Osteocyte (in vitro differentiated cells): ENCODE measurements around the gene DAPK1. TPM values are rescaled to one million over a fixed set of nuclear protein-coding genes. Genes with fewer than 3 reads are reported as not detected.

Source experiments
- DNase-seq: peaks from one replicate; pipeline ENCODE4 v3.0.0; 2021; ENCODE audit warnings: mixed read lengths; ENCODE audit not compliant: unreplicated experiment; ENCODE audit errors: extremely low spot score
- H3K27ac Mint-ChIP-seq: one replicate; pipeline ENCODE4 v1.8.0; 2021; ENCODE audit warnings: mild to moderate bottlenecking, mixed read lengths; ENCODE audit not compliant: unreplicated experiment
- H3K27me3 Mint-ChIP-seq: one replicate; pipeline ENCODE4 v1.8.0; 2021; ENCODE audit warnings: mixed read lengths; ENCODE audit not compliant: unreplicated experiment
- H3K36me3 Mint-ChIP-seq: one replicate; pipeline ENCODE4 v1.8.0; 2021; ENCODE audit warnings: mixed read lengths; ENCODE audit not compliant: unreplicated experiment
- H3K4me1 Mint-ChIP-seq: one replicate; pipeline ENCODE4 v1.8.0; 2021; ENCODE audit warnings: mixed read lengths; ENCODE audit not compliant: unreplicated experiment
- H3K4me3 Mint-ChIP-seq: one replicate; pipeline ENCODE4 v1.8.0; 2021; ENCODE audit warnings: mild to moderate bottlenecking, moderate library complexity, mixed read lengths; ENCODE audit not compliant: unreplicated experiment
- H3K9me3 Mint-ChIP-seq: one replicate; pipeline ENCODE4 v1.8.0; 2021; ENCODE audit warnings: mixed read lengths; ENCODE audit not compliant: unreplicated experiment
- total RNA-seq: library from RNA; stranded (reverse); gene quantifications from 2 replicates; pipeline ENCODE4 v1.2.1, GENCODE V29; 2021
- TF ChIP-seq, protein P1 (sequence below): fragments of 200-600 bp; sonication (generic); IDR thresholded peaks from 2 replicates; pipeline ENCODE4 v1.5.0; 2021; ENCODE audit warnings: antibody characterized with exemption, mild to moderate bottlenecking, moderate library complexity

Gene DAPK1
- total RNA-seq, 1 donor from 2014 or later: 304 TPM

DNA sequence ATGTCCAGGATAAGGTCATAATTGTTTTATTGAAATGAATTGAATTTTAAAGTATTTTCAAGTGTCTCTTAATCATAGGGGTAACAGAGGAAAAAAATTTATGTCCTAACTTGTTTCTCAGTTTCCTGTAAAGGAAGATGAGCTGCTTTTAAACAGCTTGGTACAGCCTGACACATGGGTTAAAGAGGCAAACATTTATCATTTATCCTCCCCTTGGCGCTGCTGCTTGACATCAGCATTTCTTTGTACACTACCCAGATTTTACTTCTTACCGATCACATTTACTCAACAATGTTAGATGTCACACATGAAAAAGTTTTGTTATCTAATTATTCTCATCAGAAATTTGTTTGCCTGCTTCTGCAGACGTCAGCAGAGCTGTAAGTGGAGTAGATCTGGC is 148.9 kb downstream of the DAPK1 start:
- H3K36me3 Mint-ChIP-seq: peaks cover 80% of the 10 kb centered on the region
- no peaks in the 10 kb centered on the region for H3K9me3 Mint-ChIP-seq
- no peaks in the 10 kb centered on the region for H3K27me3 Mint-ChIP-seq
- no peak overlapping the region for H3K4me3 Mint-ChIP-seq
- H3K4me1 Mint-ChIP-seq: peaks cover 16% of the 10 kb centered on the region
- TF ChIP-seq, protein P1, sequence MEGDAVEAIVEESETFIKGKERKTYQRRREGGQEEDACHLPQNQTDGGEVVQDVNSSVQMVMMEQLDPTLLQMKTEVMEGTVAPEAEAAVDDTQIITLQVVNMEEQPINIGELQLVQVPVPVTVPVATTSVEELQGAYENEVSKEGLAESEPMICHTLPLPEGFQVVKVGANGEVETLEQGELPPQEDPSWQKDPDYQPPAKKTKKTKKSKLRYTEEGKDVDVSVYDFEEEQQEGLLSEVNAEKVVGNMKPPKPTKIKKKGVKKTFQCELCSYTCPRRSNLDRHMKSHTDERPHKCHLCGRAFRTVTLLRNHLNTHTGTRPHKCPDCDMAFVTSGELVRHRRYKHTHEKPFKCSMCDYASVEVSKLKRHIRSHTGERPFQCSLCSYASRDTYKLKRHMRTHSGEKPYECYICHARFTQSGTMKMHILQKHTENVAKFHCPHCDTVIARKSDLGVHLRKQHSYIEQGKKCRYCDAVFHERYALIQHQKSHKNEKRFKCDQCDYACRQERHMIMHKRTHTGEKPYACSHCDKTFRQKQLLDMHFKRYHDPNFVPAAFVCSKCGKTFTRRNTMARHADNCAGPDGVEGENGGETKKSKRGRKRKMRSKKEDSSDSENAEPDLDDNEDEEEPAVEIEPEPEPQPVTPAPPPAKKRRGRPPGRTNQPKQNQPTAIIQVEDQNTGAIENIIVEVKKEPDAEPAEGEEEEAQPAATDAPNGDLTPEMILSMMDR: no peak
- H3K27ac Mint-ChIP-seq: no peak overlapping the region
- no peak for DNase-seq

DNA sequence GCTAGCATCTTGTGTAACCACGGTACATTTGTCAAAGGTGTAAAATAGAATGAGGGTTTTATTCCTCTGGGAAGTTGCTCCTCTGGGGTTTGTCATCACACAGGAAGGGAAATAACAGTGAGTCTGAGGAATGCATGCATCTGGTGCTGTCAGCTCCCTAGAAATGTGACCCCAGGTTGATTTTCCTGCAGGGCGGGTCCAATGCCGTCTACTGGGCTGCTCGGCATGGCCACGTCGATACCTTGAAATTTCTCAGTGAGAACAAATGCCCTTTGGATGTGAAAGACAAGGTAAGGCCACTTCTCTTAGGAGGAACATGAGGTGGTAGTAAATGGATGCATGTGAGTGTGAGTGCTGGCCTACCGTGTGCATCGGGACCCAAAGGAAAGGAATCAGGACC is 149.4 kb downstream of the DAPK1 start:
- no peaks in the 10 kb centered on the region for H3K9me3 Mint-ChIP-seq
- H3K4me1 Mint-ChIP-seq: peaks cover 15% of the 10 kb centered on the region
- no peaks in the 10 kb centered on the region for H3K27me3 Mint-ChIP-seq
- peaks cover 74% of the 10 kb centered on the region for H3K36me3 Mint-ChIP-seq
- no peak overlapping the region for H3K27ac Mint-ChIP-seq
- TF ChIP-seq, protein P1: no peak
- no peak overlapping the region for H3K4me3 Mint-ChIP-seq
- peak; percentile 36 for DNase-seq

DNA sequence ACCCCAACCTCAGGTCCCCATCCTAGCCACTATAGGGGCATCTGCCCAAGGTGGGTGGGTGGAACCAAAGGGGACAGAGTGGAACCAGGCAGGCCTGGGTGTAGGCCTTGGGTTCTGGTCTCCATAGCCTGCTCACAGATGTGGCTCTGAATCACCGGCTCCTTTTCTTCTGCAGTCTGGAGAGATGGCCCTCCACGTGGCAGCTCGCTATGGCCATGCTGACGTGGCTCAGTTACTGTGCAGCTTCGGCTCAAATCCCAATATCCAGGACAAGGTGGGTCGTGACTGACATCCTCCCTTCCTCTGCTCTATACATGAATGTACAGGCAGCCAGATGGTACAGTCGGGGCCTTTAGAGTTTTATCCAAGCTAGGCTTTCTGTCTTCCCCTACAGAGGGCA is 150.9 kb downstream of the DAPK1 start:
- H3K36me3 Mint-ChIP-seq: peaks cover 63% of the 10 kb centered on the region
- TF ChIP-seq, protein P1: no peak
- no peaks in the 10 kb centered on the region for H3K9me3 Mint-ChIP-seq
- H3K4me3 Mint-ChIP-seq: no peak overlapping the region
- peak; percentile 67 for DNase-seq
- no peaks in the 10 kb centered on the region for H3K27me3 Mint-ChIP-seq
- peaks cover 9% of the 10 kb centered on the region for H3K4me1 Mint-ChIP-seq
- H3K27ac Mint-ChIP-seq: no peak overlapping the region

DNA sequence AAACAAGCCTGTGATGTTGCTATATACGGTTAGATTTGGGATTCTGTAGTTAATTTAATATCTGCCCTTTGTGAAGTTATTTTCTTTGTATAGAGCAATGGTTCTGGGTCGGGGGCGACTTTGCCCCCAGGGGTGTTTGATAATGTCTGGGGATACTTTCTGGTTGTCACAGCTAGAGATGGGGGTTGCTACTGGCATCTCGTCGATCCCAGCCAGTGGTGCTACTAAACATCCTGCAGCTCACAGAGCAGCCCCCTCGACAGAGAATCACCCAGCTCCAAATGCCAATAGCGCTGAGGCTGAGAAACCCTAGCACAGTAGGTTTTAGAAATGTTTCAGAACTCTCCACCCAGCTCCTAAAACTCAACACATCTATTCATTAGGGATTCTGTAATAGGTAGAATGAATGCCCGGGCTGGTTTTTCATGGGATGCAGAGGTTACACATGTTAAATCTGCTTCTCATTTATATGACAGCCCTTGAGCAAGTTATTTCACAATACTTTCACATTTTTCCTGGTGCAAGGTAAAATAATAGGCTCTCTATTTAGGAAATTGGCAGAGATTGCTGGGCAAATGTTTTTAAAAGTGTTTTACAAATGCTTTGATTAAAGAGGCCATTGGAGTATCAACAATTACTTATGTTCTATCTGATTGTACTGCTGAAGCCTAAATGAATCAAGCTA is 153.1 kb downstream of the DAPK1 start:
- no peak overlapping the region for H3K4me3 Mint-ChIP-seq
- H3K27ac Mint-ChIP-seq: no peak overlapping the region
- H3K4me1 Mint-ChIP-seq: peaks cover 3% of the 10 kb centered on the region
- H3K27me3 Mint-ChIP-seq: no peaks in the 10 kb centered on the region
- H3K9me3 Mint-ChIP-seq: no peaks in the 10 kb centered on the region
- no peak for DNase-seq
- TF ChIP-seq, protein P1: no peak
- H3K36me3 Mint-ChIP-seq: peaks cover 58% of the 10 kb centered on the region

DNA sequence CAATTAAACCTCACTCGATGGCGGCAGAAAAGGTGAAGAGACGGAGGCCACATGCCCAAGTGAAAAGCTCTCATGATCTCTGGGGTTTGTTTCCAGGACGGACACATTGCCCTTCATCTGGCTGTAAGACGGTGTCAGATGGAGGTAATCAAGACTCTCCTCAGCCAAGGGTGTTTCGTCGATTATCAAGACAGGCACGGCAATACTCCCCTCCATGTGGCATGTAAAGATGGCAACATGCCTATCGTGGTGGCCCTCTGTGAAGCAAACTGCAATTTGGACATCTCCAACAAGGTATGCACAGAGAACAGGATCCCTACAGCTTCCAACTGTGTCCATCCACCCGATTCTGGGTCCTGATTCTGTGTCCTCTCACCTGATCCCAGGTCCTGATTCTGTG is 153.8 kb downstream of the DAPK1 start:
- H3K36me3 Mint-ChIP-seq: peaks cover 58% of the 10 kb centered on the region
- peaks cover 10% of the 10 kb centered on the region for H3K4me1 Mint-ChIP-seq
- no peak overlapping the region for H3K27ac Mint-ChIP-seq
- no peak for DNase-seq
- H3K4me3 Mint-ChIP-seq: no peak overlapping the region
- no peaks in the 10 kb centered on the region for H3K27me3 Mint-ChIP-seq
- TF ChIP-seq, protein P1: no peak
- no peaks in the 10 kb centered on the region for H3K9me3 Mint-ChIP-seq
